NK-92 treated with Interleukin-12 subunit alpha and Interleukin-12 subunit beta, amount 100 ng/mL, for 24 hours (cell line): Measurements from ENCODE around the gene ATP4B.

Experiments
- DNase-seq: peaks from one replicate; lab custom pipeline; 2025; lab: John Stamatoyannopoulos, UW

ATP4B gene

DNA sequence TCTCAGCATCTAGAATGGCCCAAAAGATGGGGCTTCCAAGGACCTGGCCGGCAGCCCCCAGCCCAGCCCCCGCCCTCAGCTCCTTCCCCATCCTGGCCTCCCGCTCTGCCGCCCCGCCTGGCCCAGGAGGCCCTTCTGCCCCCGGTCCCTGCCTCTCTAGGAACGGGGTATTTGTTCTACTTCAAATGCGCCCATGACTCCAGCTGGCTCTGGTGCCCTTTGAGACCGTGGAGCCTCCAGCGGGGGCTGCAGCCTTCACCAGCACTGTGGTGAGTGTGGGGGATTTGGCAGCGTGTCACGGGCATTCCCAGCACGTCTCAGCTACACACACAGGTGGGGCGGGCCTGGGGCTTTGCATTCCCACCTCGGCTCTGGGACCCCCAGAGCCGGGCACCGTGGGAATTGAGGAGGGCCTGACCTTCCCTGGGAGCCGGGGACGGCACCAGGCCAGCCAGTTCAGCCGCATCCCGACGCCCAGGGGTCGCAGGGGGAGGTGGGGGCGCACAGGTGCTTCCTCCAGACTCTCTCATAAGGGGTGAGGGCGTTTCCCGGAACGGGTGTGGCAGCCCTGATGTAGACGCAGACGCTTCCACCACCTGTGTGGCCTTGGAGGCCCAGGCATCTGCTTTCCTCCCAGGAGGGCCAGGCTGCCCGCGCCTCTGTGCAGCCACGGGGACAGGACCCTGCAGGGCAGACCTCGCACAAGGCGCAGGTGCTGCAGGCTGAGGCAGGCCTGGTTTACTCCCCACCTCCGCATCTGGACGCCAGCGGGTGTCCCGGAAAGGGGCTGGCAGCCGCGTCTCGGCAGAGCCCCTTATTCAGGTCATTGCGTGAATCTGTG is 947 bp downstream of the ATP4B start:
- no peak for DNase-seq

- DNase-seq: no peak
These were observed 1.9 kb downstream of the ATP4B start for GRCh38 chr13:113656003-113656588.

- DNase-seq: no peak
These were observed 2.5 kb downstream of the ATP4B start for GRCh38 chr13:113655346-113656002.

DNA sequence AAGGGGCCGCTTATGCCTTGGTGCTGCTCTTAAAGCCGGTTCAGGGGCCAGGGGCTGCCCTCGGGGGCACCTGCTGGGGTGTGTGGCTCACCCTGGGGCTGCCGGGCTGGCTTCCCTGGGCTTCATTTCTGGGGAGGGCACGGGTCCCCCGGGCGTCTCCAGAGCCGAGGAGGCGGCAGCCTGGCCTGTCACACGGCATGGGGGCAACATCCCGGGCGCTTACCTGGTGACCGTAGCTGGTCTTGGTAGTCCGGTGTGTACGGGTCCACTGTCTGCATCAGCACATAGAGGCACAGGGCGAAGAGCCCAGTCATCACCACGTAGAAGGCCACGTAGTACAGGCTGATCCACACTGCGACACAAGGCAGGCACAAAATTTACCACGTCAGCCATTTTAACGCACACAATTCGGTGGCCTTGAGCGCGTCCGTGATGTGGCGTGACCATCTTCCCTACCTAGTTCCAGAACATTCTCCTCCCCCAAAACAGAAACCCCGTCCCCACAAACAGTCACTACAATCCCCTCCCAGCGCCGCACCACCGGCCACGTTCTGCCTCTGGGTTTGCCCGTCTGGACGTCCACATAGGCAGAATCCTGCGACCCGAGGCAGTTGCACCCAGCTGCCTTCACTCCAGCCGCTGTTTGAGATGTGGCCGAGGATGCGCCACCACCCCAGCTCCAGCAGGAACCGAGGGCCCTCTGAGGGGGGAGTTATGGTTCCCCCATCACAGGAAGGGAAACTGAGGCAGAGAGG is 3.2 kb downstream of the ATP4B start:
- DNase-seq: no peak

DNA sequence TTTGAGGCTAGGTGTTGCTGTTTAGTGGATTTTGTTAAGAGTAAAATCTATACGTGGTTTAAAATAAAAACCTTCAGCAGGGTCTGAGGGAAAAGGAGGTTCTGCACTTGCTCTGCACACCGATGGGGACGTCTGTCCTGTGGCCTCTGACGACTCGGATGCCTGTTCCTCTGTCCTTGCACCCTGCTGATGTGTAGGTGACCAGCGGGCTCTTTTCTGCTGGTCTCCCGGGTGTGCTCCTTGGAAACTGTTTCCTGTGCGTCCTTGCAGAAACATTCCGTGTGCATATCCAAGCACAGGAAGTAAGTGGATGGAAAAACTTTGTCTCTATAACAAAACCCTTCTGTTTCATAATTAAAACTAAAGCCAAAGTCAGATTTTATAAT is 3.8 kb downstream of the ATP4B start:
- DNase-seq: no peak

- no peak for DNase-seq
These were observed 4.5 kb downstream of the ATP4B start for GRCh38 chr13:113653264-113654174.

GRCh38 chr13:113652404-113653263 is 5.4 kb downstream of the ATP4B start:
- no peak for DNase-seq

DNA sequence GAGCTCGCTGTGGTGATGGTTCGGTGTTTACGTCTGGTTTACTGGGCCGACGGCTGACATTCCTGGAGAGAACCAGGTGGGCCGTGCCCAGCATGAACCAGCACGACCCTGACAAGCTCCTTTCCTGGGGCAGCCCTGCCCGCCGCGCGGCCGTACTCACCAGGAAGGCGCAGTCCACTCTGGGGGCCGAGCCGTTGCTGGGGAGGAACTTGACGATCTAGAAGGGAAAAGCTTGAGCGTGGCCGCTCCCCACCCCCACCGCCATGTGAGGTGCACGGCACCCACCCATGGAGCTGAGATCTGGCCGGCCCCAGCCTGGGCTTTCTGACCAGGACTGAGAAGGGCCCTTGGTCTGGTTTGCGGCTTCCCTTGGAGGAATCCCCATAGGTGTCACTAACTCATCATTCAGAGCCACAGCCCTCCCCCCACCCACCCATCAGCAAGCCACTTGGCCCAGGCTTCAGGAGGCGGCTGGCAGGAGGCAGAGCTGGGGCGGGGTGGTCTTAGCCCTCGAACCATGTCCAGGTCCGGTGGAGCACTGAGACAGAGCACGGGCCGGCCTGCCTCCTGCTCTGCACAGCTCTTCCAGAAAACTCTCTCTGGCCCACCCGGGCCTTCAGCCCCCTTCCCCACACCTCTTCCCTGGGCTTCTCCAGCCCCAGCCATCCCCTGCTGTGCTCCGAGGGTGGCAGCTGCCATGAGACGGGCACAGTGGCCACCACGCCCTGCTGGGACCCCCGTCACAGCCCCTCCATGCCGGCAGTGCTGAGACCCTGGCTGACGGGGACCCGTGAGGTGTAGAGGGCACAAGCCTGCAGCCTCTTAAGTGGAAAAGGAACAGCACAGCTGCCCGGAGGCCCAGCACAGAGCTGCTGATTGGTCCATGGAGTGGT is 6.2 kb downstream of the ATP4B start:
- no peak for DNase-seq

DNA sequence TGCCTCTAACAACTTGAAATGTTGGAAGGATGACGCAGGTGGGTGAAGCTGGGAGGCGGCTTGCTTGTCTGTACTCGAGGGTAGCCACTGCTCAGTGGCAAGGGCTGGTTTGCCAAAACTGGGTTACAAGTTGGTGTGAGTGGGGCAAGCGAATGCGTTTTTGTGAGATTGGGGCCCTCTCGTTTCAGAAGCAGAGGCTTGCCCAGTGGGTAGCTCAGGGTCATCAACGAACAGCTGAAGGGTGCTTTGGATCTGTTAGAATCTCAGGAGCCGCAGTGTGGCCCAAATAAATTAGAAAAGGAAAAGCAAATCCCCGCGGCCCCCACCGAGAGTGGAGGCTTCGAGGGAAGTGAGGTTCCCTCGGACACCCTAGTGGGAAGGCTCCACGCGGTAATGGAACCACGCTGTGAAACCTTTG is 7.3 kb downstream of the ATP4B start:
- no peak for DNase-seq

GRCh38 chr13:113650275-113650674 is 7.7 kb downstream of the ATP4B start:
- DNase-seq: no peak

- DNase-seq: no peak
These were observed 8.8 kb downstream of the ATP4B start for GRCh38 chr13:113649212-113649611.

DNA sequence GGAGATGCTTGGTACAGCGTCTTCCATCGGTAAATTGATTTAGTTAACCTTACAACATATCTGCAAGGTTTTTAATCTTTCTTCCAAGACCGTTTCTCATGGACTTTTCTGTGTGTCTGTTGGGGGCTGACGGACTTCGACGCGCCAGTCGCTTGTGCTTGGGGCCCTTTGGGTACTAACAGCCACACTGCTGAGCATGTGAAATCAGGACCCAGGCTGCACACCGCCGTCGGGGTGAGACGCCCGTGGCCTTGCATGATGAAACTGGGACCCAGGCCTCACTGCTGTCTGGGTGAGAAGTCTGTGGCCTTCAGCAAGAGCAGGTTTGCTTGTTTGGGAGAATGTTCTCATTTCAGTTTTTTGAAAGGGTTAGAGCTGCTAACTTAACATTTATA is 9.8 kb downstream of the ATP4B start:
- no peak for DNase-seq

- DNase-seq: no peak
These were observed 10.4 kb downstream of the ATP4B start for GRCh38 chr13:113647351-113648215.

DNA sequence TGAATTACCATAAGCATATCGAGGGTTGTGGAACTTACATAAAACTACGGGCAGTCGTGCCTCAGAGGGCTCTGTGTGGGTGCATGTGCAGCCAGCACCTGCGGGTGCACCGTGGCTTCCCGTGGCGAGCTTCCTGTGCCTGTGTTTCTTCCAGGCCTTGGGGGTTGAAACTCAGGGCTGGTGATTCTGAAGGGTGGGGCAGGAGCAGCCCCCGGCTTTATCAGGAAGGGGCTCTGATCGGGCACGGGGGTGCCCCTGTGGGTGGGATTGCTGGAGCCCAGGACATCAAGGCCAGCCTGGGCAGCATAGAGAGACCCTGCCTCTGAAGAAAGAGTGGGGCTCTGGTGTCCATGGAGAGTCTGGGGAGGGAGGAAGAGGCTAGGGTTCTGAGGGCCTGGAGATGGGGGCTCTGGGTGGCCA is 11.1 kb downstream of the ATP4B start:
- DNase-seq: no peak

DNA sequence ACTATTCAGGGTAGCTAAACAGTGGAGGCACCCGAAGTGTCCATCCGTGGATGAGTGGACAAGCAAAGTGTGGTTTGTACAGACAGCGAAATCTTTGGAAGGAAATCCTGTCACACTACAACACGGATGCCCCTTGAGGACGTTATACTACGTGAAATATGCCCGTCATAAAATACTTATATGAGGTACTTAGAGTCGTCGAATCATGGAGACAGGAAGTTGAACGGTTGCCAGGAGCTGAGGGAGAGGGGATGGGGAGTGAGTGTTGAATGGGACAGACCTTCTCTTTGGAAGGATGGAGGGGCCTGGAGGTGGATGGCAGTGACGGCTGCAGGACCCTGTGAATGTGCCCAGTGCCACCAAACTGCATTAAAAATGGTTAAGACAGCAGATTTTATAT is 11.6 kb downstream of the ATP4B start:
- DNase-seq: no peak

- no peak for DNase-seq
These were observed 12.7 kb downstream of the ATP4B start for GRCh38 chr13:113645329-113645728.

GRCh38 chr13:113644800-113645199 is 13.2 kb downstream of the ATP4B start:
- DNase-seq: no peak

GRCh38 chr13:113643593-113643992 is 14.4 kb downstream of the ATP4B start:
- DNase-seq: no peak
